Mucosa of stomach (tissue), 1 donor: ENCODE data around the gene MCC.

Experiments
- H3K27me3 ChIP-seq: one replicate; pipeline ENCODE4 v1.7.0; 2013; ENCODE audit warnings: mild to moderate bottlenecking, low read length; ENCODE audit not compliant: control insufficient read depth, insufficient read depth
- H3K36me3 ChIP-seq: one replicate; pipeline ENCODE4 v1.7.0; 2013; ENCODE audit warnings: low read length; ENCODE audit not compliant: control insufficient read depth, insufficient read depth
- H3K4me1 ChIP-seq: one replicate; pipeline ENCODE4 v1.7.0; 2013; ENCODE audit warnings: mild to moderate bottlenecking, low read length; ENCODE audit not compliant: control insufficient read depth, insufficient read depth
- H3K4me3 ChIP-seq: one replicate; pipeline ENCODE4 v1.7.0; 2013; ENCODE audit warnings: low read length
- H3K9ac ChIP-seq: one replicate; pipeline ENCODE4 v1.7.0; 2013; ENCODE audit warnings: mild to moderate bottlenecking, low read length, moderate library complexity
- H3K9me3 ChIP-seq: one replicate; pipeline ENCODE4 v1.7.0; 2013; ENCODE audit warnings: mild to moderate bottlenecking, low read length, moderate library complexity; ENCODE audit not compliant: control insufficient read depth
- donor health status: Pancreatic carcinoma.

Gene MCC

GRCh38 chr5:113354055-113354454, 134.2 kb downstream of the MCC start:
- no peak overlapping the region for H3K9ac ChIP-seq
- H3K36me3 ChIP-seq: no peaks in the 10 kb centered on the region
- no peaks in the 10 kb centered on the region for H3K9me3 ChIP-seq

GRCh38 chr5:113347572-113347971, 140.7 kb downstream of the MCC start:
- no peak overlapping the region for H3K4me3 ChIP-seq
- H3K9me3 ChIP-seq: no peaks in the 10 kb centered on the region

More at GRCh38 chr5:113354055-113354454, 134.2 kb downstream of the MCC start:
- Histone ChIP-seq H3K4me1 (peaks cover 3% of the 10 kb centered on the region), H3K27me3 (no peaks in the 10 kb centered on the region), H3K4me3 (no peak overlapping the region)

GRCh38 chr5:113344973-113345940, 143.0 kb downstream of the MCC start:
- H3K9ac ChIP-seq: no peak overlapping the region
- no peak overlapping the region for H3K4me3 ChIP-seq
- H3K36me3 ChIP-seq: no peaks in the 10 kb centered on the region
- H3K27me3 ChIP-seq: no peaks in the 10 kb centered on the region
- H3K4me1 ChIP-seq: peaks cover 4% of the 10 kb centered on the region
- H3K9me3 ChIP-seq: no peaks in the 10 kb centered on the region

More at GRCh38 chr5:113347572-113347971, 140.7 kb downstream of the MCC start:
- H3K27me3 ChIP-seq: no peaks in the 10 kb centered on the region
- H3K36me3 ChIP-seq: no peaks in the 10 kb centered on the region
- H3K9ac ChIP-seq: no peak overlapping the region
- peaks cover 4% of the 10 kb centered on the region for H3K4me1 ChIP-seq

DNA sequence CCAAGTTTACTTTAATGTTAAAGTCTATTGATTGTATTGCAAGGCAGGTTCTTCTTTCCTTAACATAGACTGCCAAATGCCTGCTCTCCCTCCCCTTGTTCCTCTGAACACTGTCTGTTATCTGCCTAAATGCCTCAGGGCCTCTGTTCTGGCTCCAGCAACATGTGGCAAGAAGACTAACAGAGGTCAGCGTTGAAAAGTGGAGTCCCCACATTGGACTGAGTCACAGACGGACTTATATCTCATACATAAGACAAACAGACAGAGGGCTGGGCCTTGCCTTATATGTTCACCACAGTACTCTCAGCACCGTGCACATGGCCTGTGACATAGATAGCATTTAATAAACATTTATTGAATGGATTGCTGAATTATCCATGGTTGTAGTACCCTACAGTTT, 144.9 kb downstream of the MCC start:
- no peak overlapping the region for H3K4me3 ChIP-seq
- H3K27me3 ChIP-seq: no peaks in the 10 kb centered on the region
- H3K36me3 ChIP-seq: no peaks in the 10 kb centered on the region
- peaks cover 4% of the 10 kb centered on the region for H3K4me1 ChIP-seq
- no peaks in the 10 kb centered on the region for H3K9me3 ChIP-seq
- H3K9ac ChIP-seq: no peak overlapping the region

GRCh38 chr5:113340537-113340936, 147.7 kb downstream of the MCC start:
- Histone ChIP-seq H3K4me3 (no peak overlapping the region), H3K9ac (no peak overlapping the region), H3K9me3 (no peaks in the 10 kb centered on the region), H3K36me3 (no peaks in the 10 kb centered on the region), H3K4me1 (peaks cover 4% of the 10 kb centered on the region), H3K27me3 (peaks cover 10% of the 10 kb centered on the region)

DNA sequence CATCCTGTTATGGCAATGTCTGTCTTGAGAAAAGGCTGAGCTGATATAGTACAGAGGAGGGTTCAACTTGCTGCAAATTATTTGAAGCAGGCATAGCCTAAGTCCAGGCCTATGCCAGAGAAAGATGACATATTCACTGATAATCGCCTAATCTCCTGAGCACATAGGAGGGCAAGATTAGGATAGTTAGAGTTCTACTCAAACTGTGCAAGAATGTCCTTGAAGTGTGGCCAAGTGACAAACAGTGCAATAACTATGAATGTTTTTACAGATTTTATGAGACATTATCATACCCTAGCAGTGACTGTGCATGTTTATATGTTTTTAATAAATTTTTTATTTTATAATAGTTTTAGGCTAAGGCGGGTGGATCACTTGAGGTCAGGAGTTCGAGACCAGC, 149.6 kb downstream of the MCC start:
- Histone ChIP-seq H3K27me3 (peaks cover 10% of the 10 kb centered on the region), H3K9ac (no peak overlapping the region), H3K4me1 (peaks cover 4% of the 10 kb centered on the region), H3K36me3 (no peaks in the 10 kb centered on the region), H3K9me3 (no peaks in the 10 kb centered on the region), H3K4me3 (no peak overlapping the region)

DNA sequence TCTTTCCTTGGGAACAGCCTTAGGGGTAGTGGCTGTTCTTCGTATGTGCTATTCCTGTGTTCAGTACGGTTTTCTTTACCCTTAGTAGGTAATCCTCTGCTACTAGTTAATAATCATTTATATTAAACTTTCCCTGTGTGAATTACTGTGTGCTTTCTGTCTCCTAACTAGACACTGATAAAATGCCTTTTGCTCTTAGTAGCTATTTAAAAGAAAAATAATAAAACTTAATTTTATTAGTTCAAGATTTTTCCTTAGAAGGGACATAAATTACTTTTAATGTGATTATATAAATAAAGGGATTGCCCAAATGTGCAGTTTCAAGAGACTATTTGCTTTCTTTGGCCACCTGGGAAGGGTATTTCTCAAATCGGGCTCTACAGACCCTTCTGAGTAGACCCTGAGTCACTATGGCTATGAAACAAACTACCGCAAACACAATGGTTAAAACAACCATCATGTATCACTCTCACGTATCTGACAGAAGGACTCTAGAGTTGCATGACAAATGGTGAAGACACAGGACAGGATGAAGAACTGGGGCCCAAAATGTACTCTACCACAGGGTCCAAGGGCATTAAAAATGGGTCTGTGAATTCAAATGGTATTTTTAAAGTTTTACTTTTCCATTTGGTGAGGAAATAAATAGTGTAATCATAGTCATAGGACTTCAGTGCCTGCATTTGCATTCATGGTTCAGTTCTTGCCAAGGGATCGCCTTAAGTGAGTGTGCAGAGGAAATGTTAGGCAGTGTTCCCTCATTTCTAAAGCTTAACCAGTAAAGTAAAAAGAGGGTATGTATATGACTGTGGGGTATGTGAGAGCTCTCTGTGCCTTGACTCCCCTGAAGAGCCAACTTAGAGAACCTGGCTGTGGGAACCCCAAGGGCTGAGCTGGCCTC, 150.5 kb downstream of the MCC start:
- H3K4me1 ChIP-seq: no peaks in the 10 kb centered on the region
- H3K9ac ChIP-seq: no peak overlapping the region
- no peak overlapping the region for H3K4me3 ChIP-seq
- H3K36me3 ChIP-seq: no peaks in the 10 kb centered on the region
- H3K27me3 ChIP-seq: peaks cover 10% of the 10 kb centered on the region
- no peaks in the 10 kb centered on the region for H3K9me3 ChIP-seq

DNA sequence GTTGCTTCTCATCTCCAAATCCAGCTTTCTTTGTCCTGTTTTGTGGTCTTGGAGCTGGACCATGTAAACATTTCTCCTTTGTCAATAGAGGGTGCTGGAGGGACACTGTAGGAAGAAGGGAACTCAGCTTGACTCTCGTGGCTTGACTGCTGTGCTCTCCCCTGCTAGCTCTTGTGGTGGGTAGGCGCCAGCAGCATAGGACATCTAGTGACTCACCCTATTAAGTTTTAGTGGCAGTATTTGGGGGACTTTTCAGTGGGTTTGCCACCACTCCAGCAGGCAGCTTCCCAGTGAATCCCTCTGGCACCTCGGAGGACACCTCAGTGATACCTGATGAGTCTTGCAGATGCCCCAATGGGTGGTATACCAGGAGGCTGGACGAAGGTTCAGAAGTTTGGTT, 151.3 kb downstream of the MCC start:
- Histone ChIP-seq H3K4me1 (no peaks in the 10 kb centered on the region), H3K4me3 (no peak overlapping the region), H3K9ac (no peak overlapping the region), H3K27me3 (peaks cover 10% of the 10 kb centered on the region), H3K36me3 (no peaks in the 10 kb centered on the region), H3K9me3 (no peaks in the 10 kb centered on the region)

- Histone ChIP-seq H3K4me3 (no peak overlapping the region), H3K4me1 (no peaks in the 10 kb centered on the region), H3K36me3 (no peaks in the 10 kb centered on the region), H3K27me3 (peaks cover 10% of the 10 kb centered on the region), H3K9me3 (no peaks in the 10 kb centered on the region), H3K9ac (no peak overlapping the region)
Measured at GRCh38 chr5:113333411-113333810, 154.8 kb downstream of the MCC start.

DNA sequence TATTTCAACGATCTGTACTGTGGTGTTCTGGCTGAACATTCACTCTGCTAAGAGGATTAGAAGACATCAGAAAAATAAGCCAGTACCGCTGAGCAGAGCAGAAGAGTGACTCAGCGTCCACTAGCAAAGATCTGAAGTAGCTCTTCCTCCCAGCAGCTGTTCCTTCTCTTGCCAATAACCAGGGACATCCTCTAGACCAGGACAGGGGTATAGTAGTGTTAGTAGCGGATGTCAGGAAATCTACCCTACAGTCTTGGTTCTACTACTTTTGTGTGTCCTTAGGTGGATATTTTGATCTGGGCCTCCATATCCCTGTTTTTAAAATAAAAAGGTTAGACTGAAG, 157.1 kb downstream of the MCC start:
- peaks cover 4% of the 10 kb centered on the region for H3K27me3 ChIP-seq
- no peaks in the 10 kb centered on the region for H3K9me3 ChIP-seq

GRCh38 chr5:113330533-113331208, 157.6 kb downstream of the MCC start:
- H3K27me3 ChIP-seq: no peaks in the 10 kb centered on the region
- H3K9me3 ChIP-seq: no peaks in the 10 kb centered on the region
- H3K36me3 ChIP-seq: no peaks in the 10 kb centered on the region
- no peak overlapping the region for H3K4me3 ChIP-seq
- H3K4me1 ChIP-seq: no peaks in the 10 kb centered on the region
- no peak overlapping the region for H3K9ac ChIP-seq

More for the DNA sequence above, 157.1 kb downstream of the MCC start:
- Histone ChIP-seq H3K4me1 (no peaks in the 10 kb centered on the region), H3K4me3 (no peak overlapping the region), H3K36me3 (no peaks in the 10 kb centered on the region), H3K9ac (no peak overlapping the region)
